Psoas muscle (tissue), 8 donors: ENCODE results near the gene CAVIN4. TPM values are rescaled to one million over a fixed set of nuclear protein-coding genes. Genes with fewer than 3 reads are reported as not detected.

ENCODE experiments used
- ATAC-seq, 4 donors: fragments of 200-7000 bp; cut with Tn5 transposase; one replicate each; pipeline ENCODE4 v1.9.1; 2020; ENCODE audit warnings: moderate library complexity in 3 of 4, mild to moderate bottlenecking in 2 of 4
- DNase-seq, 2 donors: peaks; one replicate each; pipeline ENCODE4 v3.0.0-alpha.2; 2020
- H3K27ac ChIP-seq: fragments of 200-600 bp; one replicate; pipeline ENCODE4 v1.8.0; 2022
- H3K27me3 ChIP-seq, 3 donors: fragments of 200-600 bp in 1 of 3; one replicate each; pipeline versions ENCODE4 v1.6.1 to v1.8.0; 2013 to 2022; ENCODE audit warnings: low read length in 2 of 3, mild to moderate bottlenecking in 2 of 3, moderate library complexity in 1 of 3; ENCODE audit not compliant: insufficient read depth in 3 of 3
- H3K36me3 ChIP-seq, 2 donors: fragments of 200-600 bp in 1 of 2; one replicate each; pipeline versions ENCODE4 v1.6.1 to v1.8.0; 2013 to 2022; ENCODE audit warnings: low read depth in 1 of 2, mild to moderate bottlenecking in 1 of 2, moderate library complexity in 1 of 2; ENCODE audit not compliant: insufficient read depth in 1 of 2
- H3K4me1 ChIP-seq: fragments of 200-600 bp; one replicate; pipeline ENCODE4 v1.8.0; 2022
- H3K4me3 ChIP-seq: fragments of 200-600 bp; one replicate; pipeline ENCODE4 v1.8.0; 2022; ENCODE audit warnings: mild to moderate bottlenecking
- H3K9me3 ChIP-seq: fragments of 200-600 bp; one replicate; pipeline ENCODE4 v1.8.0; 2022
- whole genome bisulfite sequencing, 3 donors: extraction: QIAGEN DNeasy Blood & Tissue Kit; methylation state at CpG; one replicate each; pipeline versions ENCODE4 v1.1.6 to v1.1.7; 2013; 5-methylcytosine and 5-hydroxymethylcytosine counted together
- intact Hi-C, 2 donors: fragments of 100-400 bp; cut with DNase I; formaldehyde crosslinking; loops; one replicate each; pipeline versions ENCODE4 v1.11.0 to v1.14.2; 2022
- polyA plus RNA-seq, 3 donors: library from polyadenylated mRNA; stranded (reverse); fragments of 200-250 nt; gene quantifications; one replicate each; pipeline ENCODE4 v1.2.3, GENCODE V29; 2013
- total RNA-seq, 4 donors: library from RNA; stranded (reverse); fragmentation: NEBNext Ultra II Directional in 2 of 4; extraction: Animal tissue kit (Norgen Biotek cat#: 25700) in 2 of 4; gene quantifications; one replicate each; pipeline versions ENCODE4 v1.2.1 to v1.2.4, GENCODE V29; 2021 to 2023
- TF ChIP-seq, protein P1 (sequence below): fragments of 200-600 bp; IDR thresholded peaks from one replicate; pipeline ENCODE4 v1.8.0; 2022; ENCODE audit warnings: antibody characterized with exemption
- donor health status: healthy with polysubstance abuse.
- donor health status: DM: no; HTN: no; CAD: no; lungs with moderate emphysema.
- donor health status: Bipolar disorder and iron deficiency.
- donor health status: healthy.
- donor health status: DM: yes; HTN: yes; CAD: no.
- donor health status: DM: no; HTN: no; CAD: no.
- donor health status: DM: no; HTN: no; CAD: no.
- donor health status: DM: yes; HTN: yes; CAD: no.

Gene CAVIN4
- total and polyA plus RNA-seq, 7 donors, result 3.5 to 230 (median 68.6) TPM

GRCh38 chr9:100601216-100601615, 23.3 kb downstream of the CAVIN4 start:
- no peaks in the 10 kb centered on the region for H3K9me3 ChIP-seq
- H3K36me3 ChIP-seq, result no peaks in the 10 kb centered on the region
- H3K27ac ChIP-seq, result no peak overlapping the region
- ATAC-seq, result peak; percentile 66 to 69 (median 68)
- intact Hi-C loops, result loop anchor here (2.0 kb wide), 1 partner anchor 712 kb away; no protein-coding TSS in a partner anchor
- H3K27me3 ChIP-seq, result no peaks in the 10 kb centered on the region
- no peaks in the 10 kb centered on the region for H3K4me1 ChIP-seq
- H3K4me3 ChIP-seq, result no peak overlapping the region
- TF ChIP-seq, protein P1, sequence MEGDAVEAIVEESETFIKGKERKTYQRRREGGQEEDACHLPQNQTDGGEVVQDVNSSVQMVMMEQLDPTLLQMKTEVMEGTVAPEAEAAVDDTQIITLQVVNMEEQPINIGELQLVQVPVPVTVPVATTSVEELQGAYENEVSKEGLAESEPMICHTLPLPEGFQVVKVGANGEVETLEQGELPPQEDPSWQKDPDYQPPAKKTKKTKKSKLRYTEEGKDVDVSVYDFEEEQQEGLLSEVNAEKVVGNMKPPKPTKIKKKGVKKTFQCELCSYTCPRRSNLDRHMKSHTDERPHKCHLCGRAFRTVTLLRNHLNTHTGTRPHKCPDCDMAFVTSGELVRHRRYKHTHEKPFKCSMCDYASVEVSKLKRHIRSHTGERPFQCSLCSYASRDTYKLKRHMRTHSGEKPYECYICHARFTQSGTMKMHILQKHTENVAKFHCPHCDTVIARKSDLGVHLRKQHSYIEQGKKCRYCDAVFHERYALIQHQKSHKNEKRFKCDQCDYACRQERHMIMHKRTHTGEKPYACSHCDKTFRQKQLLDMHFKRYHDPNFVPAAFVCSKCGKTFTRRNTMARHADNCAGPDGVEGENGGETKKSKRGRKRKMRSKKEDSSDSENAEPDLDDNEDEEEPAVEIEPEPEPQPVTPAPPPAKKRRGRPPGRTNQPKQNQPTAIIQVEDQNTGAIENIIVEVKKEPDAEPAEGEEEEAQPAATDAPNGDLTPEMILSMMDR, result peak; percentile 54
- DNase-seq, result no peak

DNA sequence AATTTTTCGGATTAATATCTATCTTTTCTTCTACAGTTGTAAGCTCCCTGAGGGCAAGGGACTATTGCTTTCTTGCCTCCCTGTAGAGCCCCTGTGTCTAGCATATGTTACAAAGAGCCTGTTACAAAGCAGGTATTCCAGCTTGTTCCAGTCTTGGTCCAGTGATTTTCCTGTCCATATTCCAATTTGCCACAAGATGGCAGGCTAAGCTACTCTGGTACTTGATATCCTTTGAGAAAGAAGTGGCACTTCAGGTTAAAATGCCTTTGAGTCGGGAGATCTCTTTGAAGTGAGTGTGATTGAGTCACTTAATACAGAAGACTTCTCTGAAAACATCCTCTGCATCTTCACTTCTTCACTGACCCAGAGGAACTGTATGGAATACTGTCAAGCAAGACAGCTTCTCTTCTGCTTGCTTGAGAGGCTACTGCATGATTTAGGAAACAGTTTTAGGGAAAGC, 24.5 kb downstream of the CAVIN4 start:
- 35 to 42% (median 41%) methylated on average over 2 of the region's 2 CpGs for WGBS, 3 donors
- ATAC-seq, result peak; percentile 24 to 65 (median 48)

DNA sequence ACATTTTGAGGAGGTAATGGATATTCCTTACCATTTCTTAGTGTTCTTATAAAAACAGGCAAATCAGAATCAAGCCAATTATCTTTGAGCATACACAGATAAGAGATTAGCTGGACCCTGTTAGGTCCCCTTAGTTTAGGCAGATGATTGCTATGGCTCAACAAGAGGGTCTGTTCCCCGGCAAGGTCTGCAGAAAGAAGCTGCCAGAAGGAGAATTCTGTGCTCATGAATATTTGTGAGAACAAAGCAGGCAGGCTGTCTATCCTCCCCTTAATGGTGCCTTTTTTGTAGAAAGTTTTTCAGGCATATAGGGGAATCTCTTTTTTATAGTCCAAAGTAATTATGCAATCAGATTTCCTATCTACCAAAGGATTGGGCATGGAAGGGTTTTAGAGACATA, 27.5 kb downstream of the CAVIN4 start:
- Histone ChIP-seq H3K4me1 (no peaks in the 10 kb centered on the region), H3K4me3 (no peak overlapping the region), H3K9me3 (no peaks in the 10 kb centered on the region), H3K36me3 (no peaks in the 10 kb centered on the region), H3K27me3 (no peaks in the 10 kb centered on the region), H3K27ac (no peak overlapping the region)
- no peak for ATAC-seq
- DNase-seq, result no peak
- intact Hi-C loops, result no loop called here
- WGBS, 3 donors, result 42 to 62% (median 59%) methylated on average over 1 of the region's 1 CpG
- TF ChIP-seq, protein P1, result no peak

More for the DNA sequence above, 24.5 kb downstream of the CAVIN4 start:
- Histone ChIP-seq H3K27ac (no peak overlapping the region), H3K36me3 (no peaks in the 10 kb centered on the region), H3K4me1 (no peaks in the 10 kb centered on the region), H3K4me3 (no peak overlapping the region), H3K27me3 (no peaks in the 10 kb centered on the region), H3K9me3 (no peaks in the 10 kb centered on the region)
- TF ChIP-seq, protein P1, result peak; percentile 71
- no peak for DNase-seq
- intact Hi-C loops, result no loop called here

- WGBS, 3 donors, result 61 to 70% (median 64%) methylated on average over 5 of the region's 5 CpGs
- TF ChIP-seq, protein P1, result no peak
- no peaks in the 10 kb centered on the region for H3K4me1 ChIP-seq
- H3K36me3 ChIP-seq, result no peaks in the 10 kb centered on the region
- no peak overlapping the region for H3K27ac ChIP-seq
- intact Hi-C loops, result no loop called here
- H3K9me3 ChIP-seq, result no peaks in the 10 kb centered on the region
- ATAC-seq (no peak), DNase-seq (no peak)
- no peak overlapping the region for H3K4me3 ChIP-seq
- no peaks in the 10 kb centered on the region for H3K27me3 ChIP-seq
Measured at GRCh38 chr9:100619194-100619593, 41.3 kb downstream of the CAVIN4 start.

- intact Hi-C loops, result no loop called here
- ATAC-seq (no peak), DNase-seq (no peak)
- Histone ChIP-seq H3K4me1 (no peaks in the 10 kb centered on the region), H3K4me3 (no peak overlapping the region), H3K36me3 (no peaks in the 10 kb centered on the region), H3K27me3 (no peaks in the 10 kb centered on the region), H3K9me3 (no peaks in the 10 kb centered on the region), H3K27ac (no peak overlapping the region)
- TF ChIP-seq, protein P1, result no peak
- WGBS, 3 donors, result 67 to 84% (median 76%) methylated on average over 5 of the region's 5 CpGs
Measured at GRCh38 chr9:100619665-100620064, 41.8 kb downstream of the CAVIN4 start.
